Activated CD4-positive, alpha-beta T cell treated with anti-CD3 and anti-CD28 coated beads for 36 hours (primary cell): Measurements from ENCODE around the gene C5orf15. TPM values are rescaled to one million over a fixed set of nuclear protein-coding genes. Genes with fewer than 3 reads are reported as not detected.

ENCODE experiments used
- ATAC-seq: fragments of 200-7000 bp; cut with Tn5 transposase; one replicate; pipeline ENCODE4 v1.10.0; 2021; ENCODE audit warnings: mild to moderate bottlenecking, moderate library complexity
- CTCF ChIA-PET: fragments of 350-600 bp; sonication (Branson Sonifier 250); formaldehyde crosslinking; loops from one replicate; lab custom pipeline; 2021; ENCODE audit warnings: antibody characterized with exemption; lab: Charles Lee
- POLR2A ChIA-PET: fragments of 350-600 bp; sonication (Branson Sonifier 250); formaldehyde crosslinking; loops from one replicate; lab custom pipeline; 2021; ENCODE audit warnings: antibody characterized with exemption, inconsistent platforms; lab: Charles Lee
- DNase-seq: peaks from one replicate; pipeline ENCODE4 v3.0.0-alpha.2; 2020
- H3K27ac Mint-ChIP-seq: one replicate; pipeline ENCODE4 v1.8.0; 2021; ENCODE audit warnings: mixed read lengths
- H3K27me3 Mint-ChIP-seq: one replicate; pipeline ENCODE4 v1.8.0; 2021; ENCODE audit warnings: mixed read lengths
- H3K36me3 Mint-ChIP-seq: one replicate; pipeline ENCODE4 v1.8.0; 2021; ENCODE audit warnings: low read depth, mixed read lengths
- H3K4me1 Mint-ChIP-seq: one replicate; pipeline ENCODE4 v1.8.0; 2021; ENCODE audit warnings: mixed read lengths
- H3K4me3 Mint-ChIP-seq: one replicate; pipeline ENCODE4 v1.8.0; 2021; ENCODE audit warnings: mild to moderate bottlenecking, moderate library complexity, mixed read lengths
- H3K9me3 Mint-ChIP-seq: one replicate; pipeline ENCODE4 v1.8.0; 2021; ENCODE audit warnings: low read depth, mixed read lengths
- intact Hi-C, 2 experiments: fragments of 100-400 bp; cut with DNase I in 1 of 2; cut with micrococcal nuclease in 1 of 2; formaldehyde crosslinking; loops; one replicate each; pipeline versions ENCODE4 v1.14.2 to v1.15.1; 2022 to 2024; cut with DNase I, micrococcal nuclease
- total RNA-seq, 2 experiments: library from RNA; stranded (reverse); gene quantifications; one replicate each; pipeline ENCODE4 v1.2.3, GENCODE V29; 2021

The C5orf15 gene
- total RNA-seq, 2 experiments from 2014 or later, result 28.7 to 38.7 TPM

- Mint-ChIP-seq H3K27ac (no peak overlapping the region), H3K4me3 (no peak overlapping the region), H3K27me3 (no peaks in the 10 kb centered on the region), H3K36me3 (no peaks in the 10 kb centered on the region), H3K9me3 (no peaks in the 10 kb centered on the region), H3K4me1 (no peaks in the 10 kb centered on the region)
- ATAC-seq (no peak), DNase-seq (no peak)
- ChIA-PET CTCF (interaction anchor here (0.5 to 1.8 kb wide), 2 partner anchors 13 to 323 kb away, joined by 3 to 6 read pairs; no protein-coding TSS in a partner anchor), POLR2A (no interaction called here)
- intact Hi-C loops, result no loop called here
These were observed 61.4 kb downstream of the C5orf15 start for GRCh38 chr5:133907075-133907474.

- CTCF ChIA-PET, result interaction anchor here (0.5 to 1.8 kb wide), 4 partner anchors 13 to 324 kb away, joined by 3 to 6 read pairs (median 4); no protein-coding TSS in a partner anchor
- Mint-ChIP-seq H3K36me3 (no peaks in the 10 kb centered on the region), H3K9me3 (no peaks in the 10 kb centered on the region), H3K4me3 (no peak overlapping the region), H3K27ac (no peak overlapping the region), H3K4me1 (no peaks in the 10 kb centered on the region), H3K27me3 (no peaks in the 10 kb centered on the region)
- DNase-seq, result no peak
- no peak for ATAC-seq
- POLR2A ChIA-PET, result no interaction called here
- intact Hi-C loops, result no loop called here
These were observed 62.1 kb downstream of the C5orf15 start for GRCh38 chr5:133906303-133906702.

Other genes with a start within 250 kb of the C5orf15 start
- 100 to 1,000 TPM; 482 to 486 TPM for gene VDAC1, start 36.4 kb upstream of the C5orf15 start, total RNA-seq
- 100 to 1,000 TPM in 1 of 2 experiments, 10 to 100 TPM in 1; 94.8 to 117 TPM for gene TCF7, start 146.1 kb upstream of the C5orf15 start, total RNA-seq
- gene SKP1, start 208.3 kb upstream of the C5orf15 start, total RNA-seq, result 100 to 1,000 TPM; 218 to 265 TPM